AG08396 (cell line): ENCODE measurements around the gene CDH3.
"Not testable (repeated sequence)": the region's sequence is repeated elsewhere in the genome, so short reads cannot be mapped to it uniquely, and the experiment has no call there.

ENCODE experiments used
- DNase-seq: peaks from one replicate; pipeline ENCODE4 v3.0.0; 2012; ENCODE audit warnings: low spot score, mixed read lengths

The CDH3 gene

GRCh38 chr16:68704232-68704867 lies 59.2 kb downstream of the CDH3 start:
- peak; percentile 77 for DNase-seq

DNA sequence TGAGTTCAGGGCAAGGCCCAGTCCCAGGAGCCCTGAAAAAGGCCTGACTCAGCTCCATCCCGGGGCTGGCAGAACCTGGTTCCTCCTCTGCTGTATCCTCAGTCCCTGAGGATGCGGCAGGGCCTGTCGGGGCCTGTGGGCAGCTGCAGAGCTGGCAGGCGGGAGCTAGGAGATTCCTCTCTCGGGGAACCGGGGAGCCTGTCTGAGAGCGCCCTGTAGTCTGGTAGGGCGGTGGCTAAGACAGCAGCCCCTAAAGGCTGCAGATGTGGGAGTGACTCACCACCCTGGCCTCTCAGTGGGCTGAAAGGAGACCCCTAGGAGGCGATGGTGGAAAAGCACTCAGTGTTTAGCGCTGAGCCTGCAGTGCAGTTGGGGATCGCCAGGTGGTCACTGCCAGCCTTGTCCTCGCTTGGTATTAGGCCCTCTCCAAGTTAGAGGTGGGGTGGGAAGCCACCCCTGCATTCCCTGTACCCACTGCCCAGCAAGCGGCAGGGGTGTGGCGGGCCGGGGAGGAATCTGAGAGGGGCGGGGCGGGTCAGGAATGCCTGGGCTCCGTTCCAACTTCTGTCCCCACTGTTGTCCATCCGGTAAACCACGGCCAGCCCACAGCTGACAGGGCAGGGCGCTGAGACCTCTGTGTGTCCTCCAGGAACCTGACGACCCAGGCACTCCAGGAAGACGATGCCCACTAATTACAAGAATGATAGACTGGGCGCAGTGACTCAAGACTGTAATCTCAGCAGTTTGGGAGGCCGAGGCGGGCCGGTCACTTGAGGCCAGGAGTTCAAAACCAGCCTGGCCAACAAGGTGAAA lies 62.4 kb downstream of the CDH3 start:
- DNase-seq = peak; percentile 28

GRCh38 chr16:68710211-68710610 lies 65.1 kb downstream of the CDH3 start:
- no peak for DNase-seq

GRCh38 chr16:68711421-68712139 lies 66.5 kb downstream of the CDH3 start:
- no peak for DNase-seq

DNA sequence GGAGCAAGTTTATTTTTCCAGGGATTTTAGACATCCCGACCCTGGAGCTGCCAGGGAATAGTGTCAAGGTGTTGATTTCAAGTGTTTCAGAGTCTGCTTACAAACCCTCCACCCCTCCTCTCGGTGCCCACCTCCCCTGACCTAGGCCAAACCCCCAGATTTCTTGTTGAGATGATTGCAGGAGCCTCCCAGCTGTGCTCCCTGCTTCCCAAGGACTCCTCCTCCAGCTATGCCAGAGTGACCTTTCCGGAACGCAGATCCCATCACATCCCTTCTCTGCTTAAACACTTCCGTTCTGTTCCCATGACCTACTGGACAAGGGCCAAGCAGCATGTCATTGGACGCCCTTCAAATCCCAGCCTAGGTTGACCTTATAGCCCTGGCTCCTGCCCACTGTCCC lies 68.3 kb downstream of the CDH3 start:
- DNase-seq = no peak

GRCh38 chr16:68715471-68715870 lies 70.4 kb downstream of the CDH3 start:
- no peak for DNase-seq

DNA sequence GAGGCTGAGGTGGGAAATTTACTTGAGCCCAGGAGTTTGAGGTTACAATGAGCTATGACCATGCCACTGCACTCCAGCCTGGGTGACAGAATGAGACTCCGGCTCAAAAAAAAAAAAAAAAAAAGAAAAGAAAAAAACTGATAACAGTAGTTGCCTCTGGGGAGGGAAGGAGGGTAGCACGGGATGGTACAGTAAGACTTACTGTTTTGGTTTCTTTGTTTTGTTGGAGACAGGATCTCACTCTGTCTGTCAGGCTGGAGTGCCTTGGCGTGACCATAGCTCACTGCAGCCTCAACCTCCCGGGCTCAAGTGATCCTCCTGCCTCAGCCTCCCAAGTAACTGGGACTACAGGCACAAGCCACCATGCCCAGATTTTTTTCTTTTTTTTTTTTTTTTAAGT lies 71.4 kb downstream of the CDH3 start:
- not testable (repeated sequence) for DNase-seq

- DNase-seq = no peak
Observed at GRCh38 chr16:68717684-68718083, 72.6 kb downstream of the CDH3 start.

DNA sequence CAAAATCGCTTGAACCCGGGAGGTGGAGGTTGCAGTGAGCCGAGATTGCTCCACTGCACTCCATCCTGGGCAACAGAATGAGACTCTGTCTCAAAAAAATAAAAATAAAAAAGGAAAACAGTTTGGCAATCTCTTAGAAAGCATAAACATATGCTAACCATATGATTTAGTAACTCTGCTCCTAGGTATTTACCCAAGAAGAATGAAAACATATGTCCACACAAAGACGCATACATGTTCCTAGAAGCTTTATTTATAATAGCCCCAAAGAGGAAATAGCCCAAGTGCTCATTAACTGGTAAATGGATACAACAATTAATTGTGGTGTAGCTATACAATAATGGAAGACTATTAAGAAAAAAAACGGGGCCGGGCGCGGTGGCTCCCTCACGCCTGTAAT lies 73.5 kb downstream of the CDH3 start:
- no peak for DNase-seq

DNA sequence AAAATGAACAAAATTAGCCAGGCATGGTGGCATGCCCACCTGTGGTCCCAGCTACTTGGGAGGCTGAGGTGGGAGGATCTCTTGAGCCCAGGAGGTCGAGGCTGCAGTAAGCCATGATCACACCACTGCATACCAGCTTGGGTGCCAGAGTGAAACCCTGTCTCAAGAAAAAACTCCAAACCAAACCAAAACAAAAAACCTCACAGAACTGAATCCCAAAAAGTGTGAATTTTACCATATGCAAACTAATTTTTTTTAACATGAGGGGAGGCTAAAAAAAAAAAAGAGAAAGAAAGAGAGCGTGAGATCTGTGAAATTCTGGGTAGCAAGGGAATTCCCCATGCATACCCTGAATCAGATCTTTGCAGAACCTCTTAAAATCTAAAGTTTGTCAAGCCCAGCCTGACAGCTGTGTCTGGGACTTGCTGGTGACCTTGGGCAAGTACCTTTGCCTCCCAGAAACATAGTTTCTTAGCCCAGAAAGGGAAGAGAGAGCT lies 74.9 kb downstream of the CDH3 start:
- DNase-seq = no peak

DNA sequence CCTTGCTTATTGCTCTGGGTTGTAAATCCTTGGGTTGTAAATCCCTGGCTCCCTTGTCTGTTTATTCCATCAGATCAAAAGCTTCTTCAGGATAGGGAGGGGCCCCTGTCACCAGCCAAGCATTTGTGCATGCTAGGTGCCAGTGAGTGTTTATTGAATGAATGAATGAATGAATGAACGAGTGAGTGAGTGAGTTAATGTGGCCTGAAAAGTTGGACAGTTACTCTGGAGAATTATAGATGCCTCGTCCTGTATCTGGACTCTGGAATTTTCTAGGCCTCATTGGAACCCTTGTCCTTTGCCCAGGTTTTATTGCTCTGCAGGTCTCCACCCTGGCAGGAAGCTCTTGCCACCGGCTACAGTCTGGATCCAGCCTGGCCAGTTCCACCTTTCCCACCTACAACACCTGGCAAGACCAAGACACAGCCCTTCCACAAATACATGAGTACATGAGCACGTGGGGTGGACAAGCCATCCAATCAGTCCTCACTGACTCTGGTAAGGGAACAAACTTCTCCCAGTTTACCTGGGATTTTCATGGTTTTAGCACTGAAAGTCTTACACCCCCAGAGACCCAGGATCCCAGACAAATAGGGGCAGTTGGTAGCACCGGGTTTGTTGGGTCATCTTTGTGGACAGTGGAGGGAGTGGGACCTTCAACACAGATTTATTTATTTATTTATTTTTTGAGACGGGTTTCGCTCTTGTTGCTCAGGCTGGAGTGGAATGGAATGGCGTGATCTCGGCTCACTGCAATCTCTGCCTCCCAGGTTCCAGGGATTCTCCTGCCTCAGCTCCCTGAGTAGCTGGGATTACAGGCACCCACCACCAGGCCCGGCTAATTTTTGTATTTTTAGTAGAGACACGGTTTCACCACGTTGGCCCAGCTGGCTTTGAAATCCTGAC lies 77.3 kb downstream of the CDH3 start:
- DNase-seq = no peak

GRCh38 chr16:68724797-68725196 lies 79.7 kb downstream of the CDH3 start:
- no peak for DNase-seq

DNA sequence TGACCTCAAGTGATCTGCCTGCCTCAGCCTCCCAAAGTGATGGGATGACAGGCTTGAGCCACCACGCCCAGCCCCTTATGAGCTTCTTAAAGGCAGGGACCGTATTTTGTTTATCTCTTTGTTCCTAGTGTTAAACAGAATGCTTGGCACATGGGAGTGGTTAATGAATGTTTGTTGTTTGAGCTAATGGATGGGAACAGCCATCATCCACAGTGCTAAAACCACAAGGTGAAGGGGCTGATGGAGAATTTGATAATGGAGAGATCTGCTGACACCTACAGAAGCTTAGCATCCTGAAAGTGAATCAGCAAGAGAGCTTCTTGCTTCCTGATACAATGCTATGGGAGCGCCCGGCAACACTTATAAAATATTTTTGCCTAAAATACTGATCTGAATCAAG lies 83.4 kb downstream of the CDH3 start:
- no peak for DNase-seq

DNA sequence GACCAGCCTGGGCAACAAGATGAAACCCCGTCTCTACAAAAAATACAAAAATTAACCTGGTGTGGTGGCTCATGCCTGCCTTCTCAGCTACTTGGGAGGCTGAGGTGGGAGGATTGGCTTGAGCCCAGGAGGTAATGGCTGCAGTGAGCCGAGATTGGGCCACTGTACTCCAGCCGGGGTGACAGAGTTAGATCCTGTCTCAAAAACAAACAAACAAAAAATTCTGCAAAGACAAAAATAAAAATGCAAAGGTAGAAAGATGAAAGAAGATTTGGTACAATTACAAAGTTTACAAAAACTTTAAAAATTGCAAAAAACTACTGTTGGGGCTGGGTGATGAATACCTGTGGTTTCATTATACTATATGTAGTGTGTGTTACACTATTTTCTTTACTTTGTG lies 86.5 kb downstream of the CDH3 start:
- DNase-seq = no peak

- DNase-seq = no peak
Observed at GRCh38 chr16:68732042-68732680, 87.1 kb downstream of the CDH3 start.

DNA sequence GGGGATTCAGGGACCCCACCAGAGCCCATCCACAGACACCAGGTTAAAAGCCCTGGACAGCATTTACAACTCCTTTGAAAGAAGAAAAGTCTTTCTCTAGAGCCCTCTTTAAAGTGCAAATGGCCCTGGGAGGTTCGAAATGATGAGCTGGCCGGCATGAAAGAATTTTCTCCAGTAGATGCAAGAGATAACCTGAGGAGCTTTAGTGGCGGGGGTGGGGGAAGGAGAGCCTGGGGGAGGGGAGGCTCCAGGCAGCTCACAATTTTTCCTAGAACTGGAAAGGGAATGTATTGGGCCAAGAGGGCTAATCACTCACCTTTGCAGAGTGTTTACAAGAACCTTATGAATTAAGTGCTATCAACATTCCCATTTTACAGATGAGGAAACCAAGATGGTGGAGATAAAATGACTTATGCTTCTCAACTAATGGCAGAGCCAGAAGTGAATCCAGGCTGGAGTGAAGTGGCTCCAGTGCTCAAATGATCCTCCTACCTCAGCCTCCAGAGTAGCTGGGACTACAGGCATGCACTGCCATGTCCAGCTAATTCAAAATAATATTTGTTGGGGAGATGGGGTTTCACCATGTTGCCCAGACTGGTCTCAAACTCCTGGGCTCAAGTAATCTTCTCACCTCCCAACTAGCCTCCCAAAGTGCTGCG lies 87.8 kb downstream of the CDH3 start:
- no peak for DNase-seq

- DNase-seq = no peak
Observed at GRCh38 chr16:68733570-68733969, 88.5 kb downstream of the CDH3 start.

DNA sequence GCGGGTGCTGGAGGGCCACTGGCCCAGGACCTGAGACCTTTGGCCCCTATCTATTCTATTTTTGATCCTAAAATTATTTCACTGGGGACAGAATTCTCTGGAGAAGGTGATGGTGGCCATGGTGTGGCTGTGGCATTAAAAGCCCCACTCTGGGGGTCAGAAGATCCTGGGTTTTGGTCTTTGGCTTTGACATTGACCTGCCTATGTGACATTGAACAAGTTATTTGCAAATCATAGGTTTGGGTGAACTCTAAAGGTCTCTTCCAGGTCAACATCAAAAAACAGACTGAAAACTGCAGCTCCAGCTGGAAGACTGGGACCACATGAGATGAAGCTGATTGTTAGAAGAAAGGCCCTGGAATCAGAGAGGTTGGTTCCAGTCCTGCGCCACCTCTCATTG lies 89.7 kb downstream of the CDH3 start:
- DNase-seq = no peak

GRCh38 chr16:68736561-68736960 lies 91.5 kb downstream of the CDH3 start:
- no peak for DNase-seq

DNA sequence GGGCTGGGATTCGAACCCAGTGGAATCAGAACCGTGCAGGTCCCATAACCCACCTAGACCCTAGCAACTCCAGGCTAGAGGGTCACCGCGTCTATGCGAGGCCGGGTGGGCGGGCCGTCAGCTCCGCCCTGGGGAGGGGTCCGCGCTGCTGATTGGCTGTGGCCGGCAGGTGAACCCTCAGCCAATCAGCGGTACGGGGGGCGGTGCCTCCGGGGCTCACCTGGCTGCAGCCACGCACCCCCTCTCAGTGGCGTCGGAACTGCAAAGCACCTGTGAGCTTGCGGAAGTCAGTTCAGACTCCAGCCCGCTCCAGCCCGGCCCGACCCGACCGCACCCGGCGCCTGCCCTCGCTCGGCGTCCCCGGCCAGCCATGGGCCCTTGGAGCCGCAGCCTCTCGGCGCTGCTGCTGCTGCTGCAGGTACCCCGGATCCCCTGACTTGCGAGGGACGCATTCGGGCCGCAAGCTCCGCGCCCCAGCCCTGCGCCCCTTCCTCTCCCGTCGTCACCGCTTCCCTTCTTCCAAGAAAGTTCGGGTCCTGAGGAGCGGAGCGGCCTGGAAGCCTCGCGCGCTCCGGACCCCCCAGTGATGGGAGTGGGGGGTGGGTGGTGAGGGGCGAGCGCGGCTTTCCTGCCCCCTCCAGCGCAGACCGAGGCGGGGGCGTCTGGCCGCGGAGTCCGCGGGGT lies 92.1 kb downstream of the CDH3 start, which contains the start of gene CDH1:
Gene CDH1 (plus strand): TSS at position 247 of the 684 bp plus-strand sequence. CDS start 124 bp downstream, at position 371.
- DNase-seq = no peak
